HG02943 (cell line): ENCODE data around the gene KRTAP27-1.

ENCODE experiments used
- ATAC-seq: cut with Tn5 transposase; IDR thresholded peaks from one replicate; pipeline ENCODE4 v1.9.1; 2021; ENCODE audit warnings: mild to moderate bottlenecking, low read depth, moderate library complexity; ENCODE audit not compliant: unreplicated experiment

KRTAP27-1 gene

DNA sequence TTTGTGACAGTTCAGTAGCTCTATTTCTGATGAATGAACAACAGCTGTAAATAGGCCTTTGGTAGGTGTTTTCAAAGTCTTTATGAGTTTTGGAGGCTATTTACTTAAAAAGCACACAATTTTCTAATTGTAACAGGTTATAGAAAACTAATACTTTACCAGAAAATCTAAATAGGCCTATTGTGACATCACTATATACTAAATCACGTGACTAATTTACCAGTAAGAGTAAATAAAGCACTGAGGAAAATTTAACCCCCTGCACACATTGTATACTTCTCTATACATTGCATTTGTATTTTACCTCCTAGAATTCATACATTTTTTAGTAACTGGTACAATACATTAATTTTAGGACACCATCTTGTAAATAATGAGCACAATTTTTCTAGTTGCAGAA lies 32.4 kb downstream of the KRTAP27-1 start:
- no peak for ATAC-seq

DNA sequence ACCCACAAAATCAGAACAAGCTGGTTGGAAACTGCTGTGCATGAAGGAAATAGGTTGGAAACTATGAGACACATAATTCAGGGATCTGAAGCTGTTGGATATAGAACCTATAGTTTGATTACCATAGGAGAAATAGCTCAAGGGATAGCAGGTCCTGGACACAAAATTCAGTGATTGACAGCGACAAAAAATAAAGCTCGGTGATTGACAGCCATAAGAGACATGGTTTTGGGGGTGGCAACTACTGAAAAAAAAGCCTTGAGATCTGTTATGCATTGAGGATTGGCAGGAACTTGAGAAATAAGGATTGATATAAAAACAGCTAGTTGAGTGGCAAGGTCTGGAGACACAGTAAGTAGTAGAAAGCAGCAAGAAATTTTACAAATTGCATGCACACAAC lies 48.3 kb downstream of the KRTAP27-1 start, which contains the start of gene KRTAP25-1:
Gene KRTAP25-1, minus strand, starts transcription at position 300 of the 400 bp plus-strand sequence. Its CDS starts 24 bp downstream, at position 276.
- ATAC-seq, result no peak
